ENCODE measurements around the gene SMIM45.

GRCh38 chr22:42001121-42001520, 49.2 kb downstream of the SMIM45 start:
- TF ChIP-seq CTCF (IDR thresholded peaks at IDR 0.05): no peak
- TF ChIP-seq POLR2A (IDR thresholded peaks at IDR 0.05): no peak

All from body of pancreas (tissue), 4 donors.